GM23248 (cell line): ENCODE data around the gene PRKCB.

ENCODE experiments used
- EZH2 ChIP-seq: fragments of 200-600 bp; sonication (generic); IDR thresholded peaks from 2 replicates; pipeline ENCODE4 v1.6.1; 2018; ENCODE audit warnings: antibody characterized with exemption, mild to moderate bottlenecking; ENCODE audit not compliant: insufficient read depth, poor library complexity, severe bottlenecking
- EZH2phosphoT487 ChIP-seq: fragments of 200-600 bp; sonication (generic); IDR thresholded peaks from 2 replicates; pipeline ENCODE4 v1.6.1; 2018; ENCODE audit warnings: antibody characterized with exemption, moderate library complexity, mild to moderate bottlenecking, low read depth; ENCODE audit not compliant: insufficient read depth

DNA sequence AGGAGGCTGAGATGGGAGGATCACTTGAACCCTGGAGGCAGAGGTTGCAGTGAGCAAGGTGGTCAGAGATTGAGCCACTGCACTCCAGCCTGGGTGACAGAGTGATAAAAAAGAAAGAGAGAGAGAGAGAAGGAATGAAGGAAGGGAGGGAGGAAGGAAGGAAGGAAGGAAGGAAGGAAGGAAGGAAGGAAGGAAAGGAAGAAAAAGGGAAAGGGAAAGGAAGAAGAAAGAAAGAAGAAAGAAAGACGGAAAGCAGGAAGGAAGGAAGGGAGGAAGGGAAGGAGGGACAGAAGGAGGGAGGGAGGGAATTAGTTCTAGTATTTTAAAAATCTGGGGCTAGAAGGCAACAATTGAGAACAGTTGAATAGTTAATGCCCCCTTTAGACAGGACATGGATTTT is 258.9 kb downstream of the PRKCB start:
- no peak for TF ChIP-seq EZH2
- no peak for TF ChIP-seq EZH2phosphoT487
